WTC11 (cell line): Measurements from ENCODE around the gene BET1. TPM values are rescaled to one million over a fixed set of nuclear protein-coding genes. Genes with fewer than 3 reads are reported as not detected.

ENCODE experiments used
- ATAC-seq: fragments of 200-7000 bp; cut with Tn5 transposase; 2 replicates; pipeline ENCODE4 v1.10.0; 2021; ENCODE audit warnings: mild to moderate bottlenecking, moderate library complexity
- CTCF ChIA-PET: fragments of 300-600 bp; sonication (Branson Sonifier 250); formaldehyde crosslinking; loops from one replicate; lab custom pipeline; 2021; ENCODE audit warnings: antibody characterized with exemption; lab: Charles Lee
- POLR2A ChIA-PET: fragments of 350-600 bp; sonication (Branson Sonifier 250); formaldehyde crosslinking; loops from one replicate; lab custom pipeline; 2021; ENCODE audit warnings: antibody characterized with exemption; lab: Charles Lee
- DNase-seq: peaks from one replicate; pipeline ENCODE4 v3.0.0; 2021; ENCODE audit warnings: low spot score
- H3K27ac Mint-ChIP-seq: 2 replicates; pipeline ENCODE4 v1.8.0; 2021; ENCODE audit warnings: mixed read lengths
- H3K27me3 Mint-ChIP-seq: 2 replicates; pipeline ENCODE4 v1.8.0; 2021; ENCODE audit warnings: low read depth, mild to moderate bottlenecking, moderate library complexity, mixed read lengths
- H3K36me3 Mint-ChIP-seq: 2 replicates; pipeline ENCODE4 v1.8.0; 2021; ENCODE audit warnings: mixed read lengths
- H3K4me1 Mint-ChIP-seq: 2 replicates; pipeline ENCODE4 v1.8.0; 2022; ENCODE audit warnings: mixed read lengths
- H3K4me3 Mint-ChIP-seq: 2 replicates; pipeline ENCODE4 v1.8.0; 2021; ENCODE audit warnings: mild to moderate bottlenecking, moderate library complexity, mixed read lengths
- H3K9me3 Mint-ChIP-seq: 2 replicates; pipeline ENCODE4 v1.8.0; 2021; ENCODE audit warnings: mixed read lengths
- ATF1 ChIP-seq: sonication (generic); formaldehyde crosslinking; IDR thresholded peaks from 2 replicates; pipeline ENCODE4 v1.8.1; 2023; ENCODE audit warnings: mild to moderate bottlenecking, moderate library complexity, missing genetic modification reagents
- E2F4 ChIP-seq: sonication (generic); formaldehyde crosslinking; IDR thresholded peaks from 2 replicates; pipeline ENCODE4 v1.8.1; 2022; ENCODE audit warnings: low read depth, mild to moderate bottlenecking, moderate library complexity, missing genetic modification reagents, borderline replicate concordance
- GABPB1 ChIP-seq: sonication (generic); formaldehyde crosslinking; IDR thresholded peaks from 2 replicates; pipeline ENCODE4 v1.8.1; 2023; ENCODE audit warnings: mild to moderate bottlenecking, missing genetic modification reagents
- IRF2 ChIP-seq: sonication (generic); formaldehyde crosslinking; IDR thresholded peaks from 2 replicates; pipeline ENCODE4 v1.8.0; 2022; ENCODE audit warnings: low read depth, missing genetic modification reagents, borderline replicate concordance
- JAZF1 ChIP-seq: fragments of 250-450 bp; sonication (Bioruptor Pico); IDR thresholded peaks from 2 replicates; pipeline ENCODE4 v1.9.0; 2021; ENCODE audit warnings: moderate library complexity, mild to moderate bottlenecking, inconsistent platforms
- JUN ChIP-seq: sonication (generic); formaldehyde crosslinking; IDR thresholded peaks from 2 replicates; pipeline ENCODE4 v1.8.0; 2023; ENCODE audit warnings: mild to moderate bottlenecking, missing genetic modification reagents
- MAX ChIP-seq: sonication (generic); formaldehyde crosslinking; IDR thresholded peaks from 2 replicates; pipeline ENCODE4 v1.8.0; 2022; ENCODE audit warnings: mild to moderate bottlenecking, missing genetic modification reagents
- RORB ChIP-seq: fragments of 250-450 bp; sonication (Bioruptor Pico); IDR thresholded peaks from 2 replicates; pipeline ENCODE4 v1.9.0; 2021; ENCODE audit warnings: mild to moderate bottlenecking
- SMAD4 ChIP-seq: sonication (generic); formaldehyde crosslinking; IDR thresholded peaks from 2 replicates; pipeline ENCODE4 v1.8.0; 2022; ENCODE audit warnings: mild to moderate bottlenecking, missing genetic modification reagents
- STAT6 ChIP-seq: sonication (generic); formaldehyde crosslinking; conservative IDR thresholded peaks from 2 replicates; pipeline ENCODE4 v1.8.1; 2023; ENCODE audit warnings: mild to moderate bottlenecking, low read depth, missing genetic modification reagents, moderate library complexity
- TCF7 ChIP-seq: sonication (generic); formaldehyde crosslinking; IDR thresholded peaks from 2 replicates; pipeline ENCODE4 v1.8.0; 2022; ENCODE audit warnings: mild to moderate bottlenecking, low read depth, missing genetic modification reagents, moderate library complexity
- TP53 ChIP-seq: sonication (generic); formaldehyde crosslinking; IDR thresholded peaks from 2 replicates; pipeline ENCODE4 v1.8.1; 2023; ENCODE audit warnings: mild to moderate bottlenecking, missing genetic modification reagents
- ZNF121 ChIP-seq: sonication (generic); formaldehyde crosslinking; IDR thresholded peaks from 2 replicates; pipeline ENCODE4 v1.8.0; 2023; ENCODE audit warnings: missing genetic modification reagents
- ZNF232 ChIP-seq: sonication (generic); formaldehyde crosslinking; IDR thresholded peaks from 2 replicates; pipeline ENCODE4 v1.8.0; 2022; ENCODE audit warnings: mild to moderate bottlenecking, missing genetic modification reagents
- ZNF396 ChIP-seq: fragments of 250-450 bp; sonication (Bioruptor Pico); IDR thresholded peaks from 2 replicates; pipeline ENCODE4 v1.8.0; 2021; ENCODE audit warnings: mild to moderate bottlenecking, moderate library complexity, borderline replicate concordance
- ZNF416 ChIP-seq: fragments of 250-450 bp; sonication (Bioruptor Pico); IDR thresholded peaks from 2 replicates; pipeline ENCODE4 v1.9.0; 2021; ENCODE audit warnings: mild to moderate bottlenecking, inconsistent platforms
- total RNA-seq: library from RNA; stranded (reverse); gene quantifications from 3 replicates; pipeline ENCODE4 v1.2.3, GENCODE V29; 2021
- TF ChIP-seq, protein P1 (sequence below): sonication (generic); formaldehyde crosslinking; IDR thresholded peaks from 2 replicates; pipeline ENCODE4 v1.8.0; 2022; ENCODE audit warnings: mild to moderate bottlenecking, missing genetic modification reagents
- TF ChIP-seq, protein P2 (sequence below): sonication (generic); formaldehyde crosslinking; IDR thresholded peaks from 2 replicates; pipeline ENCODE4 v1.8.1; 2023; ENCODE audit warnings: mild to moderate bottlenecking, missing genetic modification reagents, moderate library complexity
- TF ChIP-seq, protein P3 (sequence below): fragments of 250-450 bp; sonication (Bioruptor Pico); IDR thresholded peaks from 2 replicates; pipeline ENCODE4 v1.9.0; 2021; ENCODE audit warnings: moderate library complexity, mild to moderate bottlenecking, inconsistent platforms, borderline replicate concordance
- TF ChIP-seq, protein P4 (sequence below): fragments of 250-450 bp; sonication (Bioruptor Pico); IDR thresholded peaks from 2 replicates; pipeline ENCODE4 v1.9.0; 2021; ENCODE audit warnings: mild to moderate bottlenecking
- TF ChIP-seq, protein P5 (sequence below): fragments of 250-450 bp; sonication (Bioruptor Pico); IDR thresholded peaks from 2 replicates; pipeline ENCODE4 v1.9.0; 2021; ENCODE audit warnings: mild to moderate bottlenecking
- TF ChIP-seq, protein P6 (sequence below): sonication (generic); formaldehyde crosslinking; IDR thresholded peaks from 2 replicates; pipeline ENCODE4 v1.8.1; 2022; ENCODE audit warnings: mild to moderate bottlenecking, missing genetic modification reagents, moderate library complexity, borderline replicate concordance
- TF ChIP-seq, protein P7 (sequence below): fragments of 250-450 bp; sonication (Bioruptor Pico); conservative IDR thresholded peaks from 2 replicates; pipeline ENCODE4 v1.9.0; 2021; ENCODE audit warnings: mild to moderate bottlenecking

The BET1 gene
- total RNA-seq, 1 experiment from 2014 or later = 26.7 TPM

GRCh38 chr7:94005753-94006152, 1.6 kb upstream of the BET1 start (continued):
- TF ChIP-seq, protein P1, sequence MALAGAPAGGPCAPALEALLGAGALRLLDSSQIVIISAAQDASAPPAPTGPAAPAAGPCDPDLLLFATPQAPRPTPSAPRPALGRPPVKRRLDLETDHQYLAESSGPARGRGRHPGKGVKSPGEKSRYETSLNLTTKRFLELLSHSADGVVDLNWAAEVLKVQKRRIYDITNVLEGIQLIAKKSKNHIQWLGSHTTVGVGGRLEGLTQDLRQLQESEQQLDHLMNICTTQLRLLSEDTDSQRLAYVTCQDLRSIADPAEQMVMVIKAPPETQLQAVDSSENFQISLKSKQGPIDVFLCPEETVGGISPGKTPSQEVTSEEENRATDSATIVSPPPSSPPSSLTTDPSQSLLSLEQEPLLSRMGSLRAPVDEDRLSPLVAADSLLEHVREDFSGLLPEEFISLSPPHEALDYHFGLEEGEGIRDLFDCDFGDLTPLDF (CRISPR knock-in tag) = no peak
- TF ChIP-seq IRF2 (CRISPR knock-in tag) (no peak), JUN (no peak), GABPB1 (CRISPR knock-in tag) (no peak), STAT6 (CRISPR knock-in tag) (no peak), ZNF121 (CRISPR knock-in tag) (no peak), ZNF396 (CRISPR knock-in tag) (no peak), TP53 (CRISPR knock-in tag) (no peak), ZNF416 (CRISPR knock-in tag) (no peak), JAZF1 (CRISPR knock-in tag) (no peak)
- TF ChIP-seq, protein P2, sequence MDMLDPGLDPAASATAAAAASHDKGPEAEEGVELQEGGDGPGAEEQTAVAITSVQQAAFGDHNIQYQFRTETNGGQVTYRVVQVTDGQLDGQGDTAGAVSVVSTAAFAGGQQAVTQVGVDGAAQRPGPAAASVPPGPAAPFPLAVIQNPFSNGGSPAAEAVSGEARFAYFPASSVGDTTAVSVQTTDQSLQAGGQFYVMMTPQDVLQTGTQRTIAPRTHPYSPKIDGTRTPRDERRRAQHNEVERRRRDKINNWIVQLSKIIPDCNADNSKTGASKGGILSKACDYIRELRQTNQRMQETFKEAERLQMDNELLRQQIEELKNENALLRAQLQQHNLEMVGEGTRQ (CRISPR knock-in tag) = no peak
- TF ChIP-seq, protein P3, sequence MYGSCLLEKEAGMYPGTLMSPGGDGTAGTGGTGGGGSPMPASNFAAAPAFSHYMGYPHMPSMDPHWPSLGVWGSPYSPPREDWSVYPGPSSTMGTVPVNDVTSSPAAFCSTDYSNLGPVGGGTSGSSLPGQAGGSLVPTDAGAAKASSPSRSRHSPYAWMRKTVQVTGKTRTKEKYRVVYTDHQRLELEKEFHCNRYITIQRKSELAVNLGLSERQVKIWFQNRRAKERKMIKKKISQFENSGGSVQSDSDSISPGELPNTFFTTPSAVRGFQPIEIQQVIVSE (CRISPR knock-in tag) = no peak
- TF ChIP-seq, protein P4, sequence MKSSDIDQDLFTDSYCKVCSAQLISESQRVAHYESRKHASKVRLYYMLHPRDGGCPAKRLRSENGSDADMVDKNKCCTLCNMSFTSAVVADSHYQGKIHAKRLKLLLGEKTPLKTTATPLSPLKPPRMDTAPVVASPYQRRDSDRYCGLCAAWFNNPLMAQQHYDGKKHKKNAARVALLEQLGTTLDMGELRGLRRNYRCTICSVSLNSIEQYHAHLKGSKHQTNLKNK (CRISPR knock-in tag) = no peak
- TF ChIP-seq, protein P5, sequence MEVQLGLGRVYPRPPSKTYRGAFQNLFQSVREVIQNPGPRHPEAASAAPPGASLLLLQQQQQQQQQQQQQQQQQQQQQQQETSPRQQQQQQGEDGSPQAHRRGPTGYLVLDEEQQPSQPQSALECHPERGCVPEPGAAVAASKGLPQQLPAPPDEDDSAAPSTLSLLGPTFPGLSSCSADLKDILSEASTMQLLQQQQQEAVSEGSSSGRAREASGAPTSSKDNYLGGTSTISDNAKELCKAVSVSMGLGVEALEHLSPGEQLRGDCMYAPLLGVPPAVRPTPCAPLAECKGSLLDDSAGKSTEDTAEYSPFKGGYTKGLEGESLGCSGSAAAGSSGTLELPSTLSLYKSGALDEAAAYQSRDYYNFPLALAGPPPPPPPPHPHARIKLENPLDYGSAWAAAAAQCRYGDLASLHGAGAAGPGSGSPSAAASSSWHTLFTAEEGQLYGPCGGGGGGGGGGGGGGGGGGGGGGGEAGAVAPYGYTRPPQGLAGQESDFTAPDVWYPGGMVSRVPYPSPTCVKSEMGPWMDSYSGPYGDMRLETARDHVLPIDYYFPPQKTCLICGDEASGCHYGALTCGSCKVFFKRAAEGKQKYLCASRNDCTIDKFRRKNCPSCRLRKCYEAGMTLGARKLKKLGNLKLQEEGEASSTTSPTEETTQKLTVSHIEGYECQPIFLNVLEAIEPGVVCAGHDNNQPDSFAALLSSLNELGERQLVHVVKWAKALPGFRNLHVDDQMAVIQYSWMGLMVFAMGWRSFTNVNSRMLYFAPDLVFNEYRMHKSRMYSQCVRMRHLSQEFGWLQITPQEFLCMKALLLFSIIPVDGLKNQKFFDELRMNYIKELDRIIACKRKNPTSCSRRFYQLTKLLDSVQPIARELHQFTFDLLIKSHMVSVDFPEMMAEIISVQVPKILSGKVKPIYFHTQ (CRISPR knock-in tag) = no peak
- TF ChIP-seq, protein P6, sequence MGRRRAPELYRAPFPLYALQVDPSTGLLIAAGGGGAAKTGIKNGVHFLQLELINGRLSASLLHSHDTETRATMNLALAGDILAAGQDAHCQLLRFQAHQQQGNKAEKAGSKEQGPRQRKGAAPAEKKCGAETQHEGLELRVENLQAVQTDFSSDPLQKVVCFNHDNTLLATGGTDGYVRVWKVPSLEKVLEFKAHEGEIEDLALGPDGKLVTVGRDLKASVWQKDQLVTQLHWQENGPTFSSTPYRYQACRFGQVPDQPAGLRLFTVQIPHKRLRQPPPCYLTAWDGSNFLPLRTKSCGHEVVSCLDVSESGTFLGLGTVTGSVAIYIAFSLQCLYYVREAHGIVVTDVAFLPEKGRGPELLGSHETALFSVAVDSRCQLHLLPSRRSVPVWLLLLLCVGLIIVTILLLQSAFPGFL (CRISPR knock-in tag) = no peak
- TF ChIP-seq, all 79 proteins: peak for 0

GRCh38 chr7:94003446-94004023, 620 bp downstream of the BET1 start:
- ChIA-PET CTCF (no interaction called here), POLR2A (no interaction called here)
- Mint-ChIP-seq H3K27me3 (peaks cover 9% of the 10 kb centered on the region; the same call in 1 of the 2 replicates), H3K27ac (peak overlapping the region; percentile 98), H3K9me3 (no peaks in the 10 kb centered on the region), H3K36me3 (peaks cover 2% of the 10 kb centered on the region), H3K4me1 (peaks cover 16% of the 10 kb centered on the region), H3K4me3 (peak overlapping the region; percentile 100)
- DNase-seq (no peak), ATAC-seq (peak; percentile 2; the same call in 1 of the 2 replicates)
- no peak for TF ChIP-seq SMAD4 (CRISPR knock-in tag)
- TF ChIP-seq E2F4 (CRISPR knock-in tag) = no peak
- no peak for TF ChIP-seq RORB (CRISPR knock-in tag)
- no peak for TF ChIP-seq ZNF232 (CRISPR knock-in tag)
- TF ChIP-seq ATF1 (CRISPR knock-in tag) = no peak
- TF ChIP-seq TCF7 = no peak
- TF ChIP-seq MAX = no peak
- TF ChIP-seq, protein P7, sequence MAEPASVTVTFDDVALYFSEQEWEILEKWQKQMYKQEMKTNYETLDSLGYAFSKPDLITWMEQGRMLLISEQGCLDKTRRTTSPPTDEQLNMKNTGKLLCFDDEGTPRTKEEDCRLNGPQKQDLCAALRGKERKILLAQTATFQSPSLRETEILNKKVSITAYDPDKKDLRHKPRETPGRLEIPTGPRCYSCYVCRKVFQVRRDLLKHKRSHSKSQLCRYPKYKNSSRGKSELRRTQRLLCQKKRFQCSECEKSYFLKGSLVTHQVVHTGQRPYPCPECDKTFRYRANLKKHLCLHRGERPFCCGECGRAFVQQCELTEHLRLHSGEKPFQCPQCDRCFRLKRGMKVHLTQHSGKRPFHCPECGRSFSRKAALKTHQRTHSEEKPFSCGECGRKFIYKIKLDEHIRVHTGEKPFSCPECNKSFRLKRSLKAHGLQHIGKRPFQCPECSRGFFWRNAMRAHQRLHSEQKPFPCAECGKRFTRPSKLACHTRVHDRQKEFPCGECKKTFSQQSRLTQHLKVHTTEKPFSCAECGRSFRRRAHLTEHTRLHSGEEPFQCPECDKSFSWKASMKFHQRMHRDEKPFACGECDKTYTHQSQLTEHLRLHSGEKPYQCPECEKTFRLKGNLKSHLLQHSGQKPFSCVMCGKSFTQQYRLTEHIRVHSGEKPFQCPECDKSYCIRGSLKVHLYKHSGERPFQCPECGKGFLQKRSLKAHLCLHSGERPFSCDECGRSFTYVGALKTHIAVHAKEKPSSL (CRISPR knock-in tag) = no peak
